Gastroesophageal sphincter (tissue), 4 donors: ENCODE results near the gene TP73. TPM values are rescaled to one million over a fixed set of nuclear protein-coding genes. Genes with fewer than 3 reads are reported as not detected.

Experiments
- ATAC-seq: fragments of 150-250 bp; one replicate; pipeline ENCODE4 v1.9.1; 2016; ENCODE audit warnings: mild to moderate bottlenecking, moderate library complexity
- H3K27ac ChIP-seq, 4 donors: fragments of 200-600 bp; sonication (generic) in 3 of 4; 1 replicate in 3 of 4; 2 replicates in 1 of 4; pipeline ENCODE4 v1.5.1; 2016 to 2019
- H3K27me3 ChIP-seq: fragments of 200-600 bp; sonication (generic); one replicate; pipeline ENCODE4 v1.5.1; 2019
- H3K36me3 ChIP-seq, 2 donors: fragments of 200-600 bp; sonication (generic); one replicate each; pipeline ENCODE4 v1.5.1; 2019; ENCODE audit warnings: control low read depth in 1 of 2
- H3K4me1 ChIP-seq, 3 donors: fragments of 200-600 bp; sonication (generic); 1 replicate in 2 of 3; 2 replicates in 1 of 3; pipeline ENCODE4 v1.5.1; 2016 to 2019; ENCODE audit warnings: control low read depth in 2 of 3
- H3K4me3 ChIP-seq, 2 donors: fragments of 200-600 bp; sonication (generic); one replicate each; pipeline ENCODE4 v1.5.1; 2019; ENCODE audit warnings: mild to moderate bottlenecking in 1 of 2, moderate library complexity in 1 of 2
- H3K9me3 ChIP-seq, 3 donors: fragments of 200-600 bp; sonication (generic); one replicate each; pipeline ENCODE4 v1.5.1; 2017 to 2019; ENCODE audit warnings: control low read depth in 2 of 3
- EP300 ChIP-seq: sonication (generic); formaldehyde crosslinking; IDR thresholded peaks from one replicate; pipeline ENCODE4 v1.6.1; 2017; ENCODE audit warnings: antibody characterized with exemption, mild to moderate bottlenecking
- POLR2A ChIP-seq, 2 donors: fragments of 450-650 bp; IDR thresholded peaks; one replicate each; pipeline ENCODE4 v1.6.1; 2017; ENCODE audit warnings: antibody characterized with exemption in 2 of 2, mild to moderate bottlenecking in 2 of 2, moderate library complexity in 1 of 2
- POLR2AphosphoS5 ChIP-seq: sonication (generic); formaldehyde crosslinking; IDR thresholded peaks from one replicate; pipeline ENCODE4 v1.6.1; 2017; ENCODE audit warnings: antibody characterized with exemption
- WGBS, 2 donors: methylation state at CpG; one replicate each; pipeline ENCODE4 v1.1.5; 2018; ENCODE audit warnings: low coverage in 1 of 2; 5-methylcytosine and 5-hydroxymethylcytosine counted together
- total RNA-seq, 4 donors: library from RNA; depleted of rRNA; stranded (reverse); fragments of >200 nt; gene quantifications; one replicate each; pipeline ENCODE4 v1.1.0, GENCODE V29; 2016
- TF ChIP-seq, protein P1 (sequence below), 4 experiments: fragments of 200-600 bp in 2 of 4; fragments of 450-650 bp in 2 of 4; sonication (generic) in 1 of 4; IDR thresholded peaks; one replicate each; pipeline ENCODE4 v1.5.1; 2017 to 2019; ENCODE audit warnings: antibody characterized with exemption in 4 of 4, mild to moderate bottlenecking in 2 of 4, moderate library complexity in 2 of 4

TP73 gene
- total RNA-seq, 4 donors from 2014 or later, result 0.19 to 0.22 TPM; not detected in 2

DNA sequence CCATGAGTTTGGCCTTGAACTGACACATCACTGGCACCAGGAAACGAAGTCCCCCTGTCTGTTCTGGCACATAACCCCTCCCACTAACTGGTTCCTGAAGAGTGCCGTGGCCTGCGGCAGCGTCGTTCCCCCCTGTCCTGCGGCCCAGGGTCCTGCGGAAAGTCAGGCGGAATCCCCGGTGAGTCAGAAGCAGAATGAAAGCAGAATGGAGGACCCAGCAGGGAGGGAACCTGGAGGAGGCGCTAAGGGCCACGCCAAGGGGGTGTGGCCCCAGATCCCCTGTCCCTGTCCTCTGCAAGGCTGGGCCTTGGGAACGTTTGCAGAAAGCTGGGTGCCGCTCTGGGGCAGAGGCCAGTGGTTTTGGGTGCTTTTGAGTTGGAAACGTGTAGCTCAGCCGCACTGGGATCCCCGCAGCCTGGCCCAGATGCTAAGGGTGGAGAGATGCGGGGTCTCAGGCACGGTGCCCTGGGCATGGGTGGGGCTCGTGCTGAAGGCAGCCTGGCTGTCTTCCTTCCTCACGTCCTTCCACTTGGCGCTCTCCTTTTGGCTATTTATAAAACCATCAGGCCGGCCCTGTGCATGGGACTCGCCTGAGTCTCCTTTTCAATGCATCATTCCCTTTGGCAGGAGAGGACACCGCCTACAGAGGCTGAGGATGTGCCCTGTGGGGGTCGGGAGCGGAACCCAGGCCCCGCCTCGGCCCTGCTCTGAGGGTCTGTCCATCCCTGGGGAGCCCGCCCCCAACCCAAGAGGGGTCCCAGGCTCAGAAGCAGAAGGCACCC is 36.2 kb downstream of the TP73 start:
- Histone ChIP-seq H3K4me1 (peaks cover 0 to 17% (median 0%) of the 10 kb centered on the region in 3 donors), H3K27ac (no peak overlapping the region), H3K36me3 (no peaks in the 10 kb centered on the region), H3K4me3 (no peak overlapping the region), H3K27me3 (peaks cover 50% of the 10 kb centered on the region), H3K9me3 (no peaks in the 10 kb centered on the region)
- 59% methylated on average over 10 of the region's 29 CpGs; no CpG with 5 or more reads in 1 of the 2 donors for WGBS, 2 donors
- ATAC-seq, result no peak
- TF ChIP-seq, protein P1, sequence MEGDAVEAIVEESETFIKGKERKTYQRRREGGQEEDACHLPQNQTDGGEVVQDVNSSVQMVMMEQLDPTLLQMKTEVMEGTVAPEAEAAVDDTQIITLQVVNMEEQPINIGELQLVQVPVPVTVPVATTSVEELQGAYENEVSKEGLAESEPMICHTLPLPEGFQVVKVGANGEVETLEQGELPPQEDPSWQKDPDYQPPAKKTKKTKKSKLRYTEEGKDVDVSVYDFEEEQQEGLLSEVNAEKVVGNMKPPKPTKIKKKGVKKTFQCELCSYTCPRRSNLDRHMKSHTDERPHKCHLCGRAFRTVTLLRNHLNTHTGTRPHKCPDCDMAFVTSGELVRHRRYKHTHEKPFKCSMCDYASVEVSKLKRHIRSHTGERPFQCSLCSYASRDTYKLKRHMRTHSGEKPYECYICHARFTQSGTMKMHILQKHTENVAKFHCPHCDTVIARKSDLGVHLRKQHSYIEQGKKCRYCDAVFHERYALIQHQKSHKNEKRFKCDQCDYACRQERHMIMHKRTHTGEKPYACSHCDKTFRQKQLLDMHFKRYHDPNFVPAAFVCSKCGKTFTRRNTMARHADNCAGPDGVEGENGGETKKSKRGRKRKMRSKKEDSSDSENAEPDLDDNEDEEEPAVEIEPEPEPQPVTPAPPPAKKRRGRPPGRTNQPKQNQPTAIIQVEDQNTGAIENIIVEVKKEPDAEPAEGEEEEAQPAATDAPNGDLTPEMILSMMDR (IDR thresholded peaks at IDR 0.05), result no peak
- TF ChIP-seq POLR2AphosphoS5 (no peak), POLR2A (IDR thresholded peaks at IDR 0.05) (no peak), EP300 (no peak)

- Histone ChIP-seq H3K9me3 (no peaks in the 10 kb centered on the region), H3K27ac (no peak overlapping the region), H3K4me1 (peaks cover 0 to 13% (median 0%) of the 10 kb centered on the region in 3 donors), H3K4me3 (no peak overlapping the region), H3K36me3 (no peaks in the 10 kb centered on the region), H3K27me3 (peaks cover 43% of the 10 kb centered on the region)
- 60% methylated on average over 1 of the region's 19 CpGs; no CpG with 5 or more reads in 1 of the 2 donors for WGBS, 2 donors
- ATAC-seq, result no peak
- TF ChIP-seq, protein P1 (IDR thresholded peaks at IDR 0.05), result no peak
- TF ChIP-seq EP300, result no peak
- no peak for TF ChIP-seq POLR2AphosphoS5
- TF ChIP-seq POLR2A (IDR thresholded peaks at IDR 0.05), result no peak
These were observed 36.9 kb downstream of the TP73 start for GRCh38 chr1:3689138-3689750.

GRCh38 chr1:3690282-3691065 is 38.2 kb downstream of the TP73 start:
- no peak for ATAC-seq
- WGBS, 2 donors, result 85% methylated on average over 10 of the region's 50 CpGs; no CpG with 5 or more reads in 1 of the 2 donors
- Histone ChIP-seq H3K4me3 (no peak overlapping the region), H3K9me3 (no peaks in the 10 kb centered on the region), H3K4me1 (peaks cover 0 to 13% (median 1%) of the 10 kb centered on the region in 3 donors), H3K27ac (no peak overlapping the region), H3K27me3 (peaks cover 42% of the 10 kb centered on the region), H3K36me3 (no peaks in the 10 kb centered on the region)
- TF ChIP-seq, protein P1 (IDR thresholded peaks at IDR 0.05), result no peak
- TF ChIP-seq EP300 (no peak), POLR2AphosphoS5 (no peak), POLR2A (IDR thresholded peaks at IDR 0.05) (no peak)

DNA sequence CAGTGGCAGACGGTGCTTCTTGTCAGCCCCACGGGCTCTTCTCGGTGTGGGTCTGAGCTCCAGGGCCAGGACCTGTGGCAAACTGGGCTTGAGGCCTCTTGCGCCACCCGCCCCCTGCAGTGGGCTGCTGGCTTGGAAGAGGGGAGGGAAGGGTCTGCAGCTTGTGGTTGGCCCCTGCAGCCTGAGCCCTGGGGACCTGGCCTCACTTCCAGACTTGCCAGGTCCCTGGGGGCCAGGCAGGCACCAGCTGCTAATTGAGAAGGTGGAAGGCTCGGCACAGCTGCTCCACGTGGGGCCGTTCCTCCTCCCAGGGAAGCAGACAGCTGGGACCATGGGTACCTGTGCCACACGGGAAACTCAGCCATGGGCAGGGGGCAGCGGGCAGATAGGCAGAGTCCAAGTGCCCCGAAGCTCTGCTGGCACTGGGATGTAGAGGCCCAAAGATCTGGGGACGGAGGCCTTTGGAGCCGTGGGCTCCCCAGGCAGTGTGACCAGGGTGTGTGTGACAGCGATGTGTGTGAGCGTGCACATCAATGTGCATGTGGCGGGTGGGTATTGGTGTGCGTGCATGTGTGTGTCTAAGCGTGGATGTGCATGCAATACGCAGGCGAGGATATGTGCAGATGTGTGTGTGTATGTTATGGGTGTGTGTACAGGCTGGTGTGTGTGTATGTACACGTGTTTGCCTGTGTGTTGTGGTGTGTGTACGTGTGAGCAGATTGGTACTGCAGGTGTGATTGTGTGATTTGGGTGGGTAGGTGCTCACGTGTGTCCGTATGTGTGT is 39.3 kb downstream of the TP73 start:
- no peaks in the 10 kb centered on the region for H3K36me3 ChIP-seq
- ATAC-seq, result no peak
- peaks cover 46% of the 10 kb centered on the region for H3K27me3 ChIP-seq
- H3K9me3 ChIP-seq, result no peaks in the 10 kb centered on the region
- TF ChIP-seq, protein P1 (IDR thresholded peaks at IDR 0.05), result no peak
- no peak for TF ChIP-seq POLR2A (IDR thresholded peaks at IDR 0.05)
- TF ChIP-seq POLR2AphosphoS5, result no peak
- TF ChIP-seq EP300, result no peak
- 92 to 94% methylated on average over 12 to 13 of the region's 24 CpGs for WGBS, 2 donors
- no peak overlapping the region for H3K4me3 ChIP-seq
- no peak overlapping the region for H3K27ac ChIP-seq
- peaks cover 0 to 19% (median 3%) of the 10 kb centered on the region in 3 donors for H3K4me1 ChIP-seq
